CD14-positive monocyte (primary cell): Measurements from ENCODE around the gene CHCHD6. TPM values are rescaled to one million over a fixed set of nuclear protein-coding genes. Genes with fewer than 3 reads are reported as not detected.

ENCODE experiments used
- DNase-seq, 3 donors: peaks; one replicate each; pipeline ENCODE4 v3.0.0-alpha.2; 2011 to 2022
- H2AFZ ChIP-seq: 2 replicates; pipeline ENCODE4 v1.6.0; 2012; ENCODE audit warnings: mild to moderate bottlenecking, low read depth, low read length, inconsistent platforms; ENCODE audit not compliant: insufficient read depth, poor library complexity, severe bottlenecking
- H3K27ac ChIP-seq, 2 donors: 1 replicate in 1 of 2; 2 replicates in 1 of 2; pipeline ENCODE4 v1.5.1; 2012 to 2013; ENCODE audit warnings: low read length in 2 of 2, control low read depth in 1 of 2, inconsistent platforms in 1 of 2, low read depth in 1 of 2, mild to moderate bottlenecking in 1 of 2
- H3K27me3 ChIP-seq, 2 donors: one replicate each; pipeline versions ENCODE4 v1.6.0 to v1.6.1; 2011 to 2013; ENCODE audit warnings: low read length in 2 of 2; ENCODE audit not compliant: control insufficient read depth in 2 of 2, insufficient read depth in 2 of 2
- H3K36me3 ChIP-seq, 2 donors: replicated peaks in 1 of 2; 1 replicate in 1 of 2; 2 replicates in 1 of 2; pipeline versions ENCODE4 v1.5.1 to v1.6.1; 2012 to 2013; ENCODE audit warnings: low read length in 2 of 2, control low read depth in 1 of 2, inconsistent platforms in 1 of 2, mild to moderate bottlenecking in 1 of 2; ENCODE audit not compliant: insufficient read depth in 2 of 2, control insufficient read depth in 1 of 2
- H3K4me1 ChIP-seq, 2 donors: 1 replicate in 1 of 2; 2 replicates in 1 of 2; pipeline versions ENCODE4 v1.5.1 to v1.6.1; 2012 to 2013; ENCODE audit warnings: low read length in 2 of 2, control low read depth in 1 of 2, inconsistent platforms in 1 of 2, mild to moderate bottlenecking in 1 of 2, moderate library complexity in 1 of 2; ENCODE audit not compliant: insufficient read depth in 2 of 2, control insufficient read depth in 1 of 2
- H3K4me2 ChIP-seq: replicated peaks from 2 replicates; pipeline ENCODE3; 2012; ENCODE audit warnings: low read length, moderate library complexity, mild to moderate bottlenecking; ENCODE audit not compliant: poor library complexity, severe bottlenecking; ENCODE audit errors: extremely low read depth
- H3K4me3 ChIP-seq, 3 experiments: fragments of 200-600 bp in 1 of 3; sonication (generic) in 1 of 3; replicated peaks in 1 of 3; 1 replicate in 2 of 3; 2 replicates in 1 of 3; pipeline ENCODE4 v1.5.1; 2011 to 2013; ENCODE audit warnings: low read length in 3 of 3, mild to moderate bottlenecking in 3 of 3, control low read depth in 2 of 3, low read depth in 2 of 3, inconsistent platforms in 1 of 3, moderate library complexity in 1 of 3
- H3K79me2 ChIP-seq: 2 replicates; pipeline ENCODE4 v1.6.0; 2012; ENCODE audit warnings: mild to moderate bottlenecking, control low read depth, inconsistent platforms, low read length, moderate library complexity; ENCODE audit not compliant: insufficient read depth
- H3K9ac ChIP-seq: 2 replicates; pipeline ENCODE4 v1.6.0; 2017; ENCODE audit warnings: low read length, mild to moderate bottlenecking; ENCODE audit not compliant: insufficient read depth, poor library complexity, severe bottlenecking
- H3K9me3 ChIP-seq, 2 donors: replicated peaks in 1 of 2; 1 replicate in 1 of 2; 2 replicates in 1 of 2; pipeline versions ENCODE4 v1.5.1 to v1.6.1; 2012 to 2013; ENCODE audit warnings: low read length in 2 of 2, control low read depth in 1 of 2; ENCODE audit not compliant: control insufficient read depth in 1 of 2, insufficient read depth in 1 of 2
- H4K20me1 ChIP-seq: 2 replicates; pipeline ENCODE4 v1.6.0; 2012; ENCODE audit warnings: mild to moderate bottlenecking, low read length, control low read depth, moderate library complexity; ENCODE audit not compliant: insufficient read depth
- H3K27ac Mint-ChIP-seq, 7 donors: one replicate each; pipeline ENCODE4 v1.8.0; 2020; ENCODE audit warnings: mild to moderate bottlenecking in 7 of 7, mixed read lengths in 7 of 7, moderate library complexity in 6 of 7, inconsistent platforms in 2 of 7
- H3K27me3 Mint-ChIP-seq, 3 donors: one replicate each; pipeline ENCODE4 v1.8.0; 2021 to 2022; ENCODE audit warnings: low read depth in 3 of 3, mild to moderate bottlenecking in 3 of 3, mixed read lengths in 3 of 3, moderate library complexity in 3 of 3, inconsistent platforms in 1 of 3
- H3K36me3 Mint-ChIP-seq, 2 donors: one replicate each; pipeline ENCODE4 v1.8.0; 2020; ENCODE audit warnings: mixed read lengths in 2 of 2, inconsistent platforms in 1 of 2, mild to moderate bottlenecking in 1 of 2
- H3K4me1 Mint-ChIP-seq: one replicate; pipeline ENCODE4 v1.8.0; 2020; ENCODE audit warnings: mild to moderate bottlenecking, mixed read lengths
- H3K4me3 Mint-ChIP-seq, 2 donors: one replicate each; pipeline ENCODE4 v1.8.0; 2020; ENCODE audit warnings: mild to moderate bottlenecking in 2 of 2, mixed read lengths in 2 of 2, moderate library complexity in 1 of 2
- H3K9me3 Mint-ChIP-seq, 7 donors: one replicate each; pipeline ENCODE4 v1.8.0; 2020 to 2022; ENCODE audit warnings: mixed read lengths in 7 of 7, mild to moderate bottlenecking in 6 of 7, moderate library complexity in 6 of 7, inconsistent platforms in 2 of 7
- CTCF ChIP-seq: fragments of 200-600 bp; IDR thresholded peaks from one replicate; pipeline ENCODE4 v1.8.0; 2022; ENCODE audit warnings: antibody characterized with exemption, mild to moderate bottlenecking
- WGBS: methylation state at CpG from one replicate; pipeline ENCODE4 v1.1.5; 2013; ENCODE audit warnings: missing lambda C conversion rate; ENCODE audit not compliant: insufficient coverage; 5-methylcytosine and 5-hydroxymethylcytosine counted together
- intact Hi-C, 2 donors: fragments of 100-400 bp; cut with micrococcal nuclease; formaldehyde crosslinking; loops; one replicate each; pipeline versions ENCODE4 v1.15.0 to v1.15.1; 2023
- polyA plus RNA-seq, 3 donors: library from polyadenylated mRNA; depleted of rRNA in 1 of 3; unstranded in 2 of 3; stranded (reverse) in 1 of 3; fragments of 300-500 nt in 2 of 3; fragments of >200 nt in 1 of 3; fragmentation: Illumina TruSeq in 2 of 3; gene quantifications; 1 replicate in 2 of 3; 2 replicates in 1 of 3; pipeline ENCODE4 v1.2.3, GENCODE V29; 2012 to 2021

Gene CHCHD6
- polyA plus RNA-seq, 3 donors = 1.1 to 1.8 (median 1.8) TPM

- no peaks in the 10 kb centered on the region for H3K36me3 Mint-ChIP-seq
- no peaks in the 10 kb centered on the region for H3K9me3 Mint-ChIP-seq
- no peak overlapping the region for H3K4me2 ChIP-seq
- no peak overlapping the region for H3K4me3 ChIP-seq
- no peaks in the 10 kb centered on the region for H3K9me3 ChIP-seq
- no peak for TF ChIP-seq CTCF
- H3K4me3 Mint-ChIP-seq = no peak overlapping the region
- H3K36me3 ChIP-seq = no peaks in the 10 kb centered on the region
- H3K27ac ChIP-seq = no peak overlapping the region
- peaks cover 0 to 2% of the 10 kb centered on the region in 2 donors for H3K4me1 ChIP-seq
- H3K27me3 ChIP-seq = peaks cover 0 to 2% of the 10 kb centered on the region in 2 donors
- no peaks in the 10 kb centered on the region for H3K79me2 ChIP-seq
- DNase-seq = no peak
- H3K4me1 Mint-ChIP-seq = no peaks in the 10 kb centered on the region
- 24% methylated on average over 4 of the region's 7 CpGs for WGBS
- H3K9ac ChIP-seq = no peak overlapping the region
- no peaks in the 10 kb centered on the region for H4K20me1 ChIP-seq
- intact Hi-C loops = loop anchor here in 1 of 2 donors (10.0 kb wide), 1 partner anchor 861 kb away; no protein-coding TSS in a partner anchor
- H2AFZ ChIP-seq = no peak overlapping the region
- no peak overlapping the region for H3K27ac Mint-ChIP-seq
- peaks cover 6 to 20% (median 8%) of the 10 kb centered on the region in 3 donors for H3K27me3 Mint-ChIP-seq
Measured at GRCh38 chr3:126684218-126684751, 19.8 kb upstream of the CHCHD6 start.

DNA sequence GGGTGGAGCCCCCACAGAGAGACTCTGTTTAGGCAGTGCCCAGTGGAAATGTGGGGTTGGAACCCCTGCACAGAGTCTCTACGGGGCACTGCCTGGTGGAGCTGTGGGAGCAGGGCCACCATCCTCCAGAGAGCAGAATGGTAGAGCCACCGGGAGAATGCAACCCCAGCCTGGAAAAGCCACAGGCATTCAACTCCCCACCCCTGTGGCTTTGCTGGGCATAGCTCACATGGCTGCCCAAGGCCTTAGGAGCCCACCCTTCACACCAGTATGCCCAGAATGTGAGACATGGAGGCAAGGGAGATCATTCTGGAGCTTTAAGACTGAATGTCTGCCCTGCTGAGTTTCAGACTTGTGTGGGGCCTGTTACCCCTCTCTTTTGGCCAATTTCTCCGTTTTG lies 19.0 kb upstream of the CHCHD6 start:
- Histone ChIP-seq H3K4me1 (no peaks in the 10 kb centered on the region), H3K9ac (no peak overlapping the region), H3K36me3 (no peaks in the 10 kb centered on the region), H3K27me3 (peaks cover 0 to 2% of the 10 kb centered on the region in 2 donors), H4K20me1 (no peaks in the 10 kb centered on the region), H2AFZ (no peak overlapping the region), H3K27ac (no peak overlapping the region), H3K9me3 (no peaks in the 10 kb centered on the region), H3K79me2 (no peaks in the 10 kb centered on the region), H3K4me3 (no peak overlapping the region), H3K4me2 (no peak overlapping the region)
- H3K27ac Mint-ChIP-seq = no peak overlapping the region
- intact Hi-C loops = loop anchor here in 1 of 2 donors (10.0 kb wide), 1 partner anchor 860 kb away; no protein-coding TSS in a partner anchor
- WGBS = 100% methylated on average over 2 of the region's 3 CpGs
- no peaks in the 10 kb centered on the region for H3K4me1 Mint-ChIP-seq
- no peak for DNase-seq
- TF ChIP-seq CTCF = no peak
- H3K36me3 Mint-ChIP-seq = no peaks in the 10 kb centered on the region
- peaks cover 4 to 16% (median 8%) of the 10 kb centered on the region in 3 donors for H3K27me3 Mint-ChIP-seq
- no peak overlapping the region for H3K4me3 Mint-ChIP-seq
- H3K9me3 Mint-ChIP-seq = no peaks in the 10 kb centered on the region
